Ascending aorta (tissue), 2 donors: ENCODE data around the gene NAT16. TPM values are rescaled to one million over a fixed set of nuclear protein-coding genes. Genes with fewer than 3 reads are reported as not detected.

Experiments
- DNase-seq, 2 donors: peaks; one replicate each; pipeline ENCODE4 v3.0.0-alpha.2; 2019; ENCODE audit warnings: low spot score in 2 of 2
- H3K27ac ChIP-seq, 2 donors: fragments of 200-600 bp; sonication (generic); one replicate each; pipeline ENCODE4 v1.5.1; 2016 to 2017; ENCODE audit warnings: mild to moderate bottlenecking in 1 of 2
- H3K27me3 ChIP-seq: fragments of 200-600 bp; sonication (generic); one replicate; pipeline ENCODE4 v1.5.1; 2017
- H3K36me3 ChIP-seq, 2 donors: fragments of 200-600 bp; sonication (generic); one replicate each; pipeline ENCODE4 v1.5.1; 2016
- H3K4me1 ChIP-seq, 2 donors: fragments of 200-600 bp; sonication (generic); one replicate each; pipeline ENCODE4 v1.5.1; 2016 to 2017; ENCODE audit warnings: mild to moderate bottlenecking in 1 of 2
- H3K4me3 ChIP-seq, 2 donors: fragments of 200-600 bp; sonication (generic); one replicate each; pipeline ENCODE4 v1.5.1; 2016 to 2017; ENCODE audit warnings: mild to moderate bottlenecking in 1 of 2
- H3K9me3 ChIP-seq, 2 donors: fragments of 200-600 bp; sonication (generic); one replicate each; pipeline ENCODE4 v1.5.1; 2016
- CTCF ChIP-seq, 3 experiments: fragments of 200-600 bp in 2 of 3; fragments of 450-650 bp in 1 of 3; sonication (generic) in 2 of 3; IDR thresholded peaks; one replicate each; pipeline ENCODE4 v1.5.1; 2016 to 2019; ENCODE audit warnings: antibody characterized with exemption in 3 of 3, mild to moderate bottlenecking in 1 of 3, moderate library complexity in 1 of 3
- intact Hi-C: fragments of 100-400 bp; cut with DNase I; formaldehyde crosslinking; loops from one replicate; pipeline ENCODE4 v1.15.1; 2023
- total RNA-seq: library from RNA; depleted of rRNA; stranded (reverse); fragments of >200 nt; gene quantifications from one replicate; pipeline ENCODE4 v1.1.0, GENCODE V29; 2016

NAT16 gene
- total RNA-seq, 1 donor from 2014 or later: not detected

- Histone ChIP-seq H3K9me3 (no peaks in the 10 kb centered on the region), H3K4me1 (peaks cover 0 to 2% of the 10 kb centered on the region in 2 donors), H3K4me3 (no peak overlapping the region), H3K27ac (no peak overlapping the region), H3K36me3 (no peaks in the 10 kb centered on the region), H3K27me3 (peaks cover 14% of the 10 kb centered on the region)
- no peak for TF ChIP-seq CTCF (IDR thresholded peaks at IDR 0.05)
- no peak for DNase-seq
- intact Hi-C loops: no loop called here
These were observed 380 bp downstream of the NAT16 start for GRCh38 chr7:101179713-101180112.

- DNase-seq: no peak
These were observed 976 bp downstream of the NAT16 start for GRCh38 chr7:101179117-101179516.

GRCh38 chr7:101177644-101178043 is 2.4 kb downstream of the NAT16 start:
- H3K36me3 ChIP-seq: no peaks in the 10 kb centered on the region
- H3K27ac ChIP-seq: no peak overlapping the region
- peaks cover 22% of the 10 kb centered on the region for H3K27me3 ChIP-seq
- TF ChIP-seq CTCF (IDR thresholded peaks at IDR 0.05): no peak
- no peak overlapping the region for H3K4me3 ChIP-seq
- DNase-seq: no peak
- peaks cover 6 to 17% of the 10 kb centered on the region in 2 donors for H3K4me1 ChIP-seq
- intact Hi-C loops: no loop called here
- no peaks in the 10 kb centered on the region for H3K9me3 ChIP-seq

More at GRCh38 chr7:101179117-101179516, 976 bp downstream of the NAT16 start:
- Histone ChIP-seq H3K36me3 (no peaks in the 10 kb centered on the region), H3K27ac (no peak overlapping the region), H3K4me3 (no peak overlapping the region), H3K27me3 (peaks cover 17% of the 10 kb centered on the region), H3K9me3 (no peaks in the 10 kb centered on the region), H3K4me1 (peaks cover 0 to 6% of the 10 kb centered on the region in 2 donors)
- intact Hi-C loops: no loop called here
- no peak for TF ChIP-seq CTCF (IDR thresholded peaks at IDR 0.05)

- no peak overlapping the region for H3K4me3 ChIP-seq
- H3K27me3 ChIP-seq: peaks cover 40% of the 10 kb centered on the region
- no peaks in the 10 kb centered on the region for H3K36me3 ChIP-seq
- H3K4me1 ChIP-seq: peaks cover 12 to 23% of the 10 kb centered on the region in 2 donors
- H3K9me3 ChIP-seq: no peaks in the 10 kb centered on the region
- H3K27ac ChIP-seq: no peak overlapping the region
- intact Hi-C loops: no loop called here
- TF ChIP-seq CTCF (IDR thresholded peaks at IDR 0.05): no peak
- DNase-seq: no peak
These were observed 4.4 kb downstream of the NAT16 start for GRCh38 chr7:101175664-101176063.

GRCh38 chr7:101174322-101174854 is 5.7 kb downstream of the NAT16 start:
- peak overlapping the region in 1 of 2 donors; percentile 16 for H3K4me3 ChIP-seq
- no peaks in the 10 kb centered on the region for H3K36me3 ChIP-seq
- no peaks in the 10 kb centered on the region for H3K9me3 ChIP-seq
- no peak for TF ChIP-seq CTCF (IDR thresholded peaks at IDR 0.05)
- peaks cover 44% of the 10 kb centered on the region for H3K27me3 ChIP-seq
- H3K4me1 ChIP-seq: peaks cover 16 to 24% of the 10 kb centered on the region in 2 donors
- DNase-seq: no peak
- H3K27ac ChIP-seq: no peak overlapping the region
- intact Hi-C loops: no loop called here
